Activated T-helper 2 cell treated with anti-CD3 and anti-CD28 coated beads, Interferon-gamma antibody, Interleukin-2, Interleukin-4, amounts not matched to agents 10 μg/mL and 5 μg/mL and 100 μg/mL, durations not matched to agents 14 hours and 24 hours and 36 hours (primary cell): Measurements from ENCODE around the gene HMOX1. TPM values are rescaled to one million over a fixed set of nuclear protein-coding genes. Genes with fewer than 3 reads are reported as not detected.

Experiments
- DNase-seq: peaks from one replicate; pipeline ENCODE4 v3.0.0; 2021; ENCODE audit warnings: low spot score
- H3K27ac Mint-ChIP-seq: one replicate; pipeline ENCODE4 v1.8.0; 2021; ENCODE audit warnings: mixed read lengths
- H3K27me3 Mint-ChIP-seq: one replicate; pipeline ENCODE4 v1.8.0; 2021; ENCODE audit warnings: low read depth, mixed read lengths
- H3K36me3 Mint-ChIP-seq: one replicate; pipeline ENCODE4 v1.8.0; 2021; ENCODE audit warnings: low read depth, mixed read lengths
- H3K4me1 Mint-ChIP-seq: one replicate; pipeline ENCODE4 v1.8.0; 2021; ENCODE audit warnings: low read depth, mixed read lengths
- H3K4me3 Mint-ChIP-seq: one replicate; pipeline ENCODE4 v1.8.0; 2021; ENCODE audit warnings: low read depth, mild to moderate bottlenecking, moderate library complexity, mixed read lengths
- H3K9me3 Mint-ChIP-seq: one replicate; pipeline ENCODE4 v1.8.0; 2021; ENCODE audit warnings: mixed read lengths
- intact Hi-C: fragments of 100-400 bp; cut with micrococcal nuclease; formaldehyde crosslinking; loops from one replicate; pipeline ENCODE4 v1.15.1; 2023
- total RNA-seq: library from RNA; stranded (reverse); gene quantifications from 2 replicates; pipeline ENCODE4 v1.2.3, GENCODE V29; 2022

Gene HMOX1
- total RNA-seq, 1 donor from 2014 or later = 1.0 TPM

DNA sequence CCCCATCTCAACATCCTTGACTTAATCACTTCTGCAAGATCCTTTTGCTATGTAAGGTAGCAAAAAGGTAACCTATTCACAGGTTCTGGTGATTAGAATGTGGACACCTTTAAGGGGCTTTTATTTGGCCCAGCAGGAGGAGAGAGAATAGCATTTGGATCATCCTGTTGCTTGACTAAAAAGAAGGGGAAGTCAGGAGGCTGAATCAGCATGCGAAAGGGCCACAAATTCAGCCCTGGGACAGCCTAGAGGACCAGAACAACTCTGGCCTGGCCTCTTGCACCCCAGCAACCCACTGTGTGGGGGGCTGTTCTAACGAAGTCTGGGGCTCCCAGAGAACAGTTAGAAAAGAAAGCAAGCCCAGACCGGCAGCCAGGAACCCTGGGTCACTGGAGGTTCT lies 3.2 kb upstream of the HMOX1 start:
- Mint-ChIP-seq H3K36me3 (no peaks in the 10 kb centered on the region), H3K27ac (peak overlapping the region; percentile 73), H3K9me3 (no peaks in the 10 kb centered on the region), H3K4me1 (peaks cover 21% of the 10 kb centered on the region), H3K4me3 (no peak overlapping the region), H3K27me3 (peaks cover 11% of the 10 kb centered on the region)
- DNase-seq = no peak
- intact Hi-C loops = no loop called here

DNA sequence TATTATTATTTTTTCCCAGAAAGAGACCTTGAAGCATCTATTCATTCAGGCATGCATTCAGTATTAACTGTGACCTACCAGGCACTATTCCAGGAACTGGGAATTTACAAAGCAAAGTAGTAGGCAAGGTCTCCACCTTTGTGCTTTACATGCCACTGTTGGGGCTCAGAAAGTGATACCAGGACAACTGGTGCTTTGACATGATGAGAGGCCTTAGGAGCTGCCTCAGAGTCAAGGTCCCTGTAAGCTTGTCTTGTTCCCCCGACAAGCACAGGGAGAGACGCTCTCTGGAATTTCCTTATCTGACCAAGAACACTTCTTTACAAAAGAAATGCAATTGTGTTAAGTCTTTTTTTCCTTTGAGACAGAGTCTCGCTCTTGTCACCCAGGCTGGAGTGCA lies 2.3 kb upstream of the HMOX1 start:
- peaks cover 15% of the 10 kb centered on the region for H3K27me3 Mint-ChIP-seq
- H3K4me3 Mint-ChIP-seq = no peak overlapping the region
- peaks cover 21% of the 10 kb centered on the region for H3K4me1 Mint-ChIP-seq
- intact Hi-C loops = no loop called here
- no peaks in the 10 kb centered on the region for H3K36me3 Mint-ChIP-seq
- no peaks in the 10 kb centered on the region for H3K9me3 Mint-ChIP-seq
- DNase-seq = no peak
- H3K27ac Mint-ChIP-seq = no peak overlapping the region

DNA sequence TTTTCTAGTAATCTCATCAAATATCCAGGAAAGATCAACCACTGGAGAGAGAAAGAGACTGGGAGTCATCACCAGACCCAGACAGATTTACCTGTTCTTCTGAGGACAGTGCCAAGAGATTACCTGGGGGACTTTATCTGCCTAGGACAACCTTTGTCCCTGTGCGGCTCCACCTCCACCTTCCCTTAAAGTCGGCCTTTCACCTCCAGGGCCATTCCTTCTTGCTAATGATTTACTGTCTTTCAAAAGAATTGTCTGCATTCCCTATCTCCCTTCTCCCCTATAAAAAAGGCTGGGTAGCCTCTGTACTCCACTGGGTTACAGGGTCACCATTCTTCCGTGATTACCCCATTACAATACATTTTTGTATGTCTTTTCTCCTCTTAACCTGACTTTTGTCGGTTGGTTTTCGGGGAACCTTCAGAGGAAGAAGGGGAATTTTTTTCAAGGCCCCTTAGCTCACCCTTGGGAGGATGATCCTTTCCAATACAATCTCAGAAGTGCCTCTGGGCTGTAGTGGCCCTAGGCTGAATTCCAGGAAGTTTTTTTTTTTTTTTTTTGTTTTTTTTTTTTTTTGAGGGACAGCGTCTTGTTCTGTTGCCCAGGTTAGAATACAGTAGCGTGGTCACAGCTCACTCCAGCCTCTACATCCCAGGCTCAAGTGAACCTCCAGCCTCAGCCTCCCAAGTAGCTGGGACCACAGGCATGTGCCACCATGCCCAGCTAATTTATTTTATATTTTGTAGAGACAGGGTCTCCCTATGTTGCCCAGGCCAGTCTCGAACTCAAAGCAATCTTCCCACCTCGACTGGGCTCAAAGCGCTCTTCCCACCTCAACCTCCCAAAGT lies 1.5 kb upstream of the HMOX1 start:
- peaks cover 21% of the 10 kb centered on the region for H3K4me1 Mint-ChIP-seq
- H3K4me3 Mint-ChIP-seq = no peak overlapping the region
- H3K9me3 Mint-ChIP-seq = no peaks in the 10 kb centered on the region
- H3K27me3 Mint-ChIP-seq = peaks cover 18% of the 10 kb centered on the region
- intact Hi-C loops = no loop called here
- H3K36me3 Mint-ChIP-seq = no peaks in the 10 kb centered on the region
- DNase-seq = no peak
- H3K27ac Mint-ChIP-seq = no peak overlapping the region

DNA sequence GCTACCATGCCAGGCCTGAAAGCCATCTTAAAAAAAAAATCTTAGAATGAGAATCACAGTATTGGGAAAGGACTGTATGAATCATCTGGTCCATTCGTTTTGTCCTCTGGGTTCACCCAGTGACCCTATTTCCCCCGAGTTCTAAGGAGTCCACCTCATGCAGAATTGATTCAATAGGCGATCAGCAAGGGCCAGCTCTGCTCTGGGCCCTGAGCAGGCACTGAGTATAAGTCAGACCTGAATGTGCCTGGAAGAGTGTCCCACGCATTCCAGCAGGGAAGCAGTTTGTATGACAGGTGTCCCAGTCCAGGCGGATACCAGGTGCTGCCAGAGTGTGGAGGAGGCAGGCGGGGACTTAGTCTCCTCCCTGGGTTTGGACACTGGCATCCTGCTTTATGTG lies 883 bp upstream of the HMOX1 start:
- no peak overlapping the region for H3K4me3 Mint-ChIP-seq
- H3K4me1 Mint-ChIP-seq = peaks cover 21% of the 10 kb centered on the region
- H3K27ac Mint-ChIP-seq = no peak overlapping the region
- intact Hi-C loops = loop anchor here (2.0 kb wide), 1 partner anchor 29 kb away; no protein-coding TSS in a partner anchor
- H3K27me3 Mint-ChIP-seq = peaks cover 18% of the 10 kb centered on the region
- H3K36me3 Mint-ChIP-seq = no peaks in the 10 kb centered on the region
- H3K9me3 Mint-ChIP-seq = no peaks in the 10 kb centered on the region
- no peak for DNase-seq

DNA sequence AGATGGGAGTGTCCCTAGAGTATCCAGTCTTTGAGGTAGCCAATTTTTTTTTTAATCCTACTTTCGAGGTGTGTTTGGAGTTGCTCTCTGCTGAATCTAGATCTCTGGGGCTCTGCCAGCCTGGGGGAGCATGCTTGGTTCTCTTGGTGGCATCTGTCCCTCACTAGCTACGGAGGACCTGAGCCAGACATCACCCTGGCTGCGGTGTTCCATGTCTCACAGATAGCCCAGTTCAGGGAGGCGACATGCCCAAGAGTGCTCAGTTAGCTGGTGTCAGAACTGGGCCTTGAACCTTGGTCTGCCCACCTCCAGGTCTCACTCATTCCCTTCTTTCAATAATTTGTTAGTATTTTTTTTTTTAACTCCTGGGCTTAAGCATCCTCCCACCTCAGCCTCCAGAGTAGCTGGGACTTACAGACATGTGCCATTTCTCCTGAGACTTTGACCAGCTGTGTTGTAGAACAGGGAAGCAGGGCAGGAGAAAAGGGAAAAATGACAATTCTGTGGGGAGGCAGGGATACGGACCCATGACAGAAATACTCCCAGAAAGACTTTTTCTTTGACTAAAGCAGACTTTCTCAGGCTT lies 621 bp downstream of the HMOX1 start:
- peak overlapping the region; percentile 57 for H3K4me3 Mint-ChIP-seq
- peaks cover 17% of the 10 kb centered on the region for H3K4me1 Mint-ChIP-seq
- H3K27me3 Mint-ChIP-seq = peaks cover 18% of the 10 kb centered on the region
- DNase-seq = no peak
- no peak overlapping the region for H3K27ac Mint-ChIP-seq
- H3K9me3 Mint-ChIP-seq = no peaks in the 10 kb centered on the region
- intact Hi-C loops = loop anchor here (2.0 kb wide), 1 partner anchor 31 kb away; no protein-coding TSS in a partner anchor
- H3K36me3 Mint-ChIP-seq = no peaks in the 10 kb centered on the region

DNA sequence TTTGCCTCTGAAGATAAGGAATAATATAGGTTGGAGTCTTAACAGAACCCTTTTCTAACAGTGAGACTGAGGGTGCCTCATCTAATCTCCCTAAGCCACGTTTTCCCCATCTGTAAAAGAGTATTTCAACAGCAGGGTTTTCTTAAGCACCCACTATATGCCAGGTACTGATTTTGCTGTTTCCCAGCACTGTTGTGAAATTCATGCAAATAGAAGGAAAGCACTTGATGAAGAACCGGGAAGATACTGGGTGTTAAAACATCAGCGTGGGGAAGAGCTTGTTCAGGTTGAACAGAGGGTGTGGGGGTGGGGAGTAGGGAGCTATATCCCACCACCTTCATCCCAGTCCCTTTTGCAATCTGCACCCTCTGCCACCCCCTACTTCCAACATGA lies 2.8 kb downstream of the HMOX1 start:
- peaks cover 6% of the 10 kb centered on the region for H3K4me1 Mint-ChIP-seq
- no peaks in the 10 kb centered on the region for H3K36me3 Mint-ChIP-seq
- intact Hi-C loops = no loop called here
- no peak overlapping the region for H3K27ac Mint-ChIP-seq
- no peak overlapping the region for H3K4me3 Mint-ChIP-seq
- no peaks in the 10 kb centered on the region for H3K9me3 Mint-ChIP-seq
- H3K27me3 Mint-ChIP-seq = peaks cover 18% of the 10 kb centered on the region
- no peak for DNase-seq

DNA sequence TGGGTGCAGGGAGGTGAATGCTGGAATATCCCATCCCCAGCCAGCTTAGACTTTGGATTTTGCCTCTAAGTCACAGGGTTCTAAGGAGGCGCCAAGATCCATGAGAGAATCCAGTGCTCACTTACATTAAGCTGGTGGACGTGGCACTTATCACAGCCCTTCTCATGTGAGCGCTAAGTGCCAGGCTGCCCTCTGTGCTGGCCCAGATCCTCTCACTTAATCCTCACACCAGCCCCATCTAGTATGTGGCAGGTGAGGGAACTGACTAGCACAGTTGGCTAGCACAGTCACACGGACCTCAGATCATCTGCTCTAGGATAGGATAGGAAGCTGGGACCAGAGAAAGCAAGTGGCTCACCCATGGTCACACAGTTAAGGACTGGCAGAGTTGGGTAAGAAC lies 3.6 kb downstream of the HMOX1 start:
- intact Hi-C loops = no loop called here
- no peak for DNase-seq
- no peaks in the 10 kb centered on the region for H3K36me3 Mint-ChIP-seq
- H3K9me3 Mint-ChIP-seq = no peaks in the 10 kb centered on the region
- no peak overlapping the region for H3K27ac Mint-ChIP-seq
- H3K4me1 Mint-ChIP-seq = peaks cover 6% of the 10 kb centered on the region
- no peak overlapping the region for H3K4me3 Mint-ChIP-seq
- peaks cover 18% of the 10 kb centered on the region for H3K27me3 Mint-ChIP-seq

DNA sequence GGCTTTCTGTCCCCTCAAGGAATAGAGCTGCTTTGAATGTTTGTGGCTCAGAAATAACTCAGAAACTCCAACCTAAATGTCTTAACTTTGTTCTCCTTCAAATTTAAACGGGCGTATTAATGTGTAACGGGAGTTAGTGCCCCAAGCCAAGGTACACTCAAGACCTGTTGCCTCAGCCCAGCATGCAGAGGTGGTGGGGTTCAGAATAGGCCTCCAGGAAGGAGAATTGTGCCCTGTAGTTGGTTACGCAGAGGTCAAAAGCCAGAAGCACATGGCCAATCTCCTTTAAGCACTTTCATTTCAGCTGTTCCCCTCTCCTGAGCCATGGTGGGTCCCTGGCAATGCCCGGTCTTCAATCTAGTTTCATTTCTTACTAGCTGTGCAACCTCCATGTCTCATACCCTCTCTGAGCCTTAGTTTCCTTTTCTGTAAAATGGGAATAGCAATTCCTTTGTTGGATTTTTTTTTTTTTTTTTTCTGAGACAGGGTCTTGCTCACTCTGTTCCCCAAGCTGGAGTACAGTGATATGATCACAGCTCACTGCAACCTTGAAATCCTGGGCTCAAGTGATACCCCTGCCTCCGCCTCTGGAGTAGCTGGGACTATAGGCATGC lies 4.2 kb downstream of the HMOX1 start:
- Mint-ChIP-seq H3K4me3 (no peak overlapping the region), H3K27me3 (peaks cover 20% of the 10 kb centered on the region)
- intact Hi-C loops = no loop called here

DNA sequence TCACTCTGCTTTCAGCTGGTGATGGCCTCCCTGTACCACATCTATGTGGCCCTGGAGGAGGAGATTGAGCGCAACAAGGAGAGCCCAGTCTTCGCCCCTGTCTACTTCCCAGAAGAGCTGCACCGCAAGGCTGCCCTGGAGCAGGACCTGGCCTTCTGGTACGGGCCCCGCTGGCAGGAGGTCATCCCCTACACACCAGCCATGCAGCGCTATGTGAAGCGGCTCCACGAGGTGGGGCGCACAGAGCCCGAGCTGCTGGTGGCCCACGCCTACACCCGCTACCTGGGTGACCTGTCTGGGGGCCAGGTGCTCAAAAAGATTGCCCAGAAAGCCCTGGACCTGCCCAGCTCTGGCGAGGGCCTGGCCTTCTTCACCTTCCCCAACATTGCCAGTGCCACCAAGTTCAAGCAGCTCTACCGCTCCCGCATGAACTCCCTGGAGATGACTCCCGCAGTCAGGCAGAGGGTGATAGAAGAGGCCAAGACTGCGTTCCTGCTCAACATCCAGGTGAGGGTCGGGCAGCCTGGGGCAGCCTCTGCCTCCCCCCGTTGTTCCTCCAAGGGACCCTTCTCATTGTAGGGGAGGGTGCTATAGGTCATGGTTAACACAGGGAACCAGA lies 5.9 kb downstream of the HMOX1 start:
- no peak for DNase-seq
- no peaks in the 10 kb centered on the region for H3K4me1 Mint-ChIP-seq
- H3K27me3 Mint-ChIP-seq = peaks cover 14% of the 10 kb centered on the region
- no peaks in the 10 kb centered on the region for H3K9me3 Mint-ChIP-seq
- no peak overlapping the region for H3K27ac Mint-ChIP-seq
- no peaks in the 10 kb centered on the region for H3K36me3 Mint-ChIP-seq
- no peak overlapping the region for H3K4me3 Mint-ChIP-seq
- intact Hi-C loops = no loop called here

More for the DNA sequence above, 4.2 kb downstream of the HMOX1 start:
- H3K4me1 Mint-ChIP-seq = peaks cover 6% of the 10 kb centered on the region
- H3K36me3 Mint-ChIP-seq = no peaks in the 10 kb centered on the region
- no peak overlapping the region for H3K27ac Mint-ChIP-seq
- DNase-seq = no peak
- no peaks in the 10 kb centered on the region for H3K9me3 Mint-ChIP-seq

DNA sequence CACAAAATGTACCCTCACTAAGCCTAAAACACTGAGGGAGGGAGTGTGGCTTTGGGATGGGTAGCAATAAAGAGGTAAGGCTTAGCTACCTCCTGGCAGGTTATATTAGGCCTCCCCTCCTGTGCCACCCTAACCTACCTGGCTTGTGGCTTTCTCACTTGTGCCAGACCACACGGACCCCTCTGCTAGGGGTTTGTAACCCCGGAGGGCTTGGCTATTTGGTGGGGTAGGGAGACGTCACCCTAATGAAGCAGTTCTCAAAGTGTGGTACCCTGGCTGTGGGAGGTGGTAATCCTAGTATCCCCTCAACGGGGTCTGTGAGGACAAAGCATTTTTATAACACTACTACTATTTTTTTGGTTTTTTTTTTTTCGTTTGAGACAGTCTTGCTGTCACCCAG lies 10.0 kb downstream of the HMOX1 start:
- Mint-ChIP-seq H3K27me3 (peaks cover 4% of the 10 kb centered on the region), H3K4me1 (peaks cover 6% of the 10 kb centered on the region), H3K27ac (no peak overlapping the region), H3K4me3 (no peak overlapping the region), H3K36me3 (no peaks in the 10 kb centered on the region), H3K9me3 (no peaks in the 10 kb centered on the region)
- intact Hi-C loops = no loop called here
- DNase-seq = no peak

DNA sequence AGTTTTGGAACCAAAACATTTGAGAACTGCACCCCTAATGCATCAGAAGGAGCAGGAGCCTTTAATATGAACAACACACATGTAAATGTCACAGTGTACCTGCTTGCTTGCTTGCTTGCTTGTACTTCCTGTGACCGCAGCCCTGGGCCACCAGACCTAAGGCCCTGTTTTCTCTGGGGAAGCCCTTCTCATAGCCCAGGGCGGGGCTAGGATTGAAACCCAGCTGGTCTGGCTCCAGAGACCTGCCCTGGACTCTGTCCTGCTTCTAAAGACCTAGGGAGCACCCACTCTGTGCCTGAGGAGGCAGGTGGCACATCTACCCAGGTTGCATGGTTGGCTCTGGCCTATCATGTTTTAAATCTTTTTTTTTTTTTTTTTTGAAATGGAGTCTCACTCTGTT lies 11.5 kb downstream of the HMOX1 start:
- Mint-ChIP-seq H3K9me3 (no peaks in the 10 kb centered on the region), H3K27me3 (peaks cover 4% of the 10 kb centered on the region), H3K4me1 (peaks cover 6% of the 10 kb centered on the region), H3K36me3 (no peaks in the 10 kb centered on the region), H3K27ac (no peak overlapping the region), H3K4me3 (no peak overlapping the region)
- intact Hi-C loops = no loop called here
- DNase-seq = no peak

DNA sequence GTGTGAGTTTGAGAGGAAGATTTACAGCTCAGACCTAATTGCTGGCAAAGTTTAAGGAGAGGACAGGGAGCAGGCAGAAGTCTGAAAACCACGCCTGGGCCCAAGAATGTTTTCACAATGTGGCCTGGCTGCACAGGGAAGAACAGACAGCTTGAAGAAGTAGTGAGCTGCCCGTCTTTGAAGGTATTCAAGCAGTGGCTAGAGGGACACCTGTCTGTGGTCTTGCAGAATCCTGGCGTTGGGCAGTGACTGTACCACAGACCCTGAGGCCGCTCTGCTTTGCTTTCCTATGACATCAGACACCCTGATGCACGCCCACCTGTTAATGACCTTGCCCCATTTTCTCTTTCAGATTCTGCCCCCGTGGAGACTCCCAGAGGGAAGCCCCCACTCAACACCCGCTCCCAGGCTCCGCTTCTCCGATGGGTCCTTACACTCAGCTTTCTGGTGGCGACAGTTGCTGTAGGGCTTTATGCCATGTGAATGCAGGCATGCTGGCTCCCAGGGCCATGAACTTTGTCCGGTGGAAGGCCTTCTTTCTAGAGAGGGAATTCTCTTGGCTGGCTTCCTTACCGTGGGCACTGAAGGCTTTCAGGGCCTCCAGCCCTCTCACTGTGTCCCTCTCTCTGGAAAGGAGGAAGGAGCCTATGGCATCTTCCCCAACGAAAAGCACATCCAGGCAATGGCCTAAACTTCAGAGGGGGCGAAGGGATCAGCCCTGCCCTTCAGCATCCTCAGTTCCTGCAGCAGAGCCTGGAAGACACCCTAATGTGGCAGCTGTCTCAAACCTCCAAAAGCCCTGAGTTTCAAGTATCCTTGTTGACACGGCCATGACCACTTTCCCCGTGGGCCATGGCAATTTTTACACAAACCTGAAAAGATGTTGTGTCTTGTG lies 12.5 kb downstream of the HMOX1 start:
- intact Hi-C loops = no loop called here
- peaks cover 4% of the 10 kb centered on the region for H3K27me3 Mint-ChIP-seq
- no peak overlapping the region for H3K4me3 Mint-ChIP-seq
- H3K4me1 Mint-ChIP-seq = peaks cover 6% of the 10 kb centered on the region
- H3K9me3 Mint-ChIP-seq = no peaks in the 10 kb centered on the region
- no peaks in the 10 kb centered on the region for H3K36me3 Mint-ChIP-seq
- DNase-seq = no peak
- H3K27ac Mint-ChIP-seq = no peak overlapping the region
